GM12864 (cell line): ENCODE results near the gene OGFOD1.

Experiments used
- DNase-seq: peaks from one replicate; pipeline ENCODE4 v3.0.0-alpha.2; 2011; ENCODE audit warnings: low read depth
- H3K4me3 ChIP-seq: 2 replicates; pipeline ENCODE4 v1.5.1; 2011; ENCODE audit warnings: mild to moderate bottlenecking, low read depth, low read length, control low read depth
- TF ChIP-seq, protein P1 (sequence below): IDR thresholded peaks from 2 replicates; pipeline ENCODE4 v1.5.1; 2011; ENCODE audit warnings: low read depth, mild to moderate bottlenecking, moderate library complexity, low read length, control low read depth, inconsistent platforms; ENCODE audit errors: missing control alignments

Gene OGFOD1

DNA sequence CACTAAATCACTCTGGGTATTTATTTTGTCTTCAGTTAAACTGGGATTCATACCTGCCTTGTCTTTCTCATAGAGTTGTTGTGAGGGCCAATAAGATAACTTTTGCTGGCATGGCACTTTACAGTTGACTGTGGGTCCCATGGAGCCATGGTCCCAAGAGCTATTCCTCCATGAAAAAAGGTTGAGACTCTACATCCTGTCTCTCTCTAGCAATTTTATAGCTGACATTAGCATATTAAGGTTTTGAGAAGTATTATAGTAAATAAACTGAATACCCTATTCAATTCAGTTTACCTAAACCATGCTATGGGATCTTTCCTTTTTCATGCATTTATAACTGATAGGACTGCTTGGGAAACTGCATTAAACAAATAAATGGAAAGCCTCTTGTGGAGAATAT is 17.4 kb downstream of the OGFOD1 start:
- DNase-seq: no peak
- no peak overlapping the region for H3K4me3 ChIP-seq
- TF ChIP-seq, protein P1, sequence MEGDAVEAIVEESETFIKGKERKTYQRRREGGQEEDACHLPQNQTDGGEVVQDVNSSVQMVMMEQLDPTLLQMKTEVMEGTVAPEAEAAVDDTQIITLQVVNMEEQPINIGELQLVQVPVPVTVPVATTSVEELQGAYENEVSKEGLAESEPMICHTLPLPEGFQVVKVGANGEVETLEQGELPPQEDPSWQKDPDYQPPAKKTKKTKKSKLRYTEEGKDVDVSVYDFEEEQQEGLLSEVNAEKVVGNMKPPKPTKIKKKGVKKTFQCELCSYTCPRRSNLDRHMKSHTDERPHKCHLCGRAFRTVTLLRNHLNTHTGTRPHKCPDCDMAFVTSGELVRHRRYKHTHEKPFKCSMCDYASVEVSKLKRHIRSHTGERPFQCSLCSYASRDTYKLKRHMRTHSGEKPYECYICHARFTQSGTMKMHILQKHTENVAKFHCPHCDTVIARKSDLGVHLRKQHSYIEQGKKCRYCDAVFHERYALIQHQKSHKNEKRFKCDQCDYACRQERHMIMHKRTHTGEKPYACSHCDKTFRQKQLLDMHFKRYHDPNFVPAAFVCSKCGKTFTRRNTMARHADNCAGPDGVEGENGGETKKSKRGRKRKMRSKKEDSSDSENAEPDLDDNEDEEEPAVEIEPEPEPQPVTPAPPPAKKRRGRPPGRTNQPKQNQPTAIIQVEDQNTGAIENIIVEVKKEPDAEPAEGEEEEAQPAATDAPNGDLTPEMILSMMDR: no peak

DNA sequence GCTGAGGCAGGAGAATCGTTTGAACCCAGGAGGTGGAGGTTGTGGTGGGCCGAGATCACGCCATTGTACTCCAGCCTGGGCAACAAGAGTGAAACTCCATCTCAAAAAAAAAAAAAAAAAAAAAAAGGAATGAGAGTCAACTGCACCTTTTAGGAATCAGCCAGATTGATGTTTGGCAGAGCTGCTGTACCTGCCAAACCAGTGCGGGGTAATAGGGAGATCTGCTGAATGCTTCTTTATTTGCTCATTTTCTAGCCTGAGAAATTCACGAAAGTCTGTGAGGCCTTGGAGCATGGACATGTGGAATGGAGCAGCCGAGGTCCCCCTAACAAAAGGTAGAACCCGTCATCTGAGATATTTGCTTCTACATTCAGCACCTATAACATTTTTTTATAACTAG is 18.4 kb downstream of the OGFOD1 start:
- no peak overlapping the region for H3K4me3 ChIP-seq
- TF ChIP-seq, protein P1: no peak

DNA sequence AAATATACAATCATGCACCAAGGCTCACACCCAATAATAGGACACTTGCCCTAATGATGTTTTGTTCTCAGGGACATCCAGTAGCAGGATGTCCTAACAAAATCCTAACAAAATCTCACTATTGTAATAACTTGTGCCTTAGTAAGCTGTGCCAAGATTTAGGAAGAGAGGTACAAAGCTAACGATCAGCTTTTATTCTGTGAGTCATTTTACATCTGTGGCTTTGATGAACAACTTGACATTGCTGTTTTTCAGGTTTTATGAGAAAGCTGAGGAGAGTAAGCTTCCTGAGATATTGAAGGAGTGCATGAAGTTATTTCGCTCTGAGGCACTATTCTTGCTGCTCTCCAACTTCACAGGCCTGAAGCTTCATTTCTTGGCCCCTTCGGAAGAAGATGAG is 18.9 kb downstream of the OGFOD1 start:
- no peak overlapping the region for H3K4me3 ChIP-seq
- no peak for DNase-seq
- TF ChIP-seq, protein P1: no peak

More for the DNA sequence above, 18.4 kb downstream of the OGFOD1 start:
- no peak for DNase-seq

DNA sequence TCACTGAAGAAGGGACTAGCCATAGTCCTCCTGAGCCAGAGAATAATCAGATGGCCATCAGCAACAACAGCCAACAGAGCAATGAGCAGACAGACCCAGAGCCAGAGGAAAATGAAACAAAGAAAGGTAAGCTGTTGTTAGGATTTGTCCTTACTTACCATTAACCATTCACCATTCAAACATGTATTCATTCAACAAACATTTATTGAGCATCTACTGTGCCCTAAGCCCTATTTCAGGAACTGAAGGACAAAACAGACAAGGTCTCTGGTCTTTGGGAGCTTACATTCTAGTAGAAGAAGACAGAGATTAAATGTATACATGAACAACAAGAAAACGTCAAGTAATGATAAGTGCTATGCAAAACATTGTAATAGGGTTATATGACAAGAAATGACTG is 19.3 kb downstream of the OGFOD1 start:
- DNase-seq: no peak
- TF ChIP-seq, protein P1: no peak
- H3K4me3 ChIP-seq: no peak overlapping the region

DNA sequence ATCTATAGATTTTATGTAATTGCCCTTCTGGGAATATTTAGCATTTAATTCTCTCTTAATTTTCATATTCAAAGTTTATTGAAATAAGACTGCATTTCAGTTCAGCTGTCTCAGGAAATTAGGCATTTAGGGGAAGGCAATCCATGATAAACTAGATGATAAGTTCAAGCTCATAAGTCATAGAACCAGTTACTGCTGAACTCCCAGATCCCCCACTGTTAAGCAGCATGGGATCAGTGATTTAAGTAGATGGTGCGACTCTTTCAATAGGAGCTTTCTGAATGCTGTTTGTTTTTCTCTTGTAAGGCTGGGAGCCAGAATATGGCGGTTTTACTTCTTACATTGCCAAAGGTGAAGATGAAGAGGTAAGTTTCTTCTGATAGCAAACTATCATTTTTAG is 23.8 kb downstream of the OGFOD1 start:
- no peak overlapping the region for H3K4me3 ChIP-seq
- TF ChIP-seq, protein P1: no peak
- no peak for DNase-seq

DNA sequence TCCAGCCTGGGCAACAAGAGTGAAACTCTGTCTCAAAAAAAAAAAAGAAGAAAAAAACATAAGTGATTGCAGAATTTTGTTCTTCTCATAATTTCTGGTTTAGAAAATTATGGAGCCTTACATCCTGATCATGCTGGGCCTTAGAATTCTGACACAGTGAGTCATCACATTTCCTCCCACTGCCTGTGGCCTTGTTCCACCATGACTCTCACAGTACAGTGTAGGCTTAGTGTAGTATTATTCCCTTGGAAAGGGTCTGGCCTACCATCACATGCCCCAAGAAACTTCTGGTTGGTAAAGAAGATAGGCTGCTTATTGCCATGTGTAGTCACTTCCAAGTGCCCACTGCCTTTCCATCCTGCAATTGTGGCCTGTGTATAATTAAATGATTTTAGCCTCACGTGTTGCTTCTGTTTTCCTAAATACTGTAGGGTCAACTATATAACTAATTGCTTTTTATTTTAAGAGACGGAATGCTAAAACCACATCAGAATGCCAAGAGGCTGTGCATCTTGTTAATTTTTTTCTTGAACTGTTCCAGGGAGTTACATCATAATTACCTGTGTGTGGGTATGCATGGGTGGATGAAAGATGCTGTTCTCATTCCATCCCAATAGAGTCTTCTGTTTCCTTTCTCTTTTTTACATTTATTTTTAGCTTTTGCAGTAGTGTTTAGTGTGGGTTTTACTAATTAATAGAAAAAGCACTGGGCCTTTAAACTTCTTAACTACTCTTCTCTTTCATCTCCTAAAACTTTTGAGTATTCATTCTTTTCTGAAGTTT is 25.9 kb downstream of the OGFOD1 start:
- DNase-seq: no peak
- TF ChIP-seq, protein P1: no peak
- H3K4me3 ChIP-seq: no peak overlapping the region
